Progenitor cell of endocrine pancreas (in vitro differentiated cells): Measurements from ENCODE around the gene ATAD3B. TPM values are rescaled to one million over a fixed set of nuclear protein-coding genes. Genes with fewer than 3 reads are reported as not detected.
A peak's percentile ranks its signal among the peaks of the same experiment; 100 is the strongest.

Experiments used
- DNase-seq: peaks from one replicate; pipeline ENCODE4 v3.0.0; 2021; ENCODE audit warnings: low spot score; ENCODE audit not compliant: unreplicated experiment
- H3K27ac Mint-ChIP-seq: 2 replicates; pipeline ENCODE4 v1.8.0; 2021; ENCODE audit warnings: mild to moderate bottlenecking, moderate library complexity, mixed read lengths
- H3K27me3 Mint-ChIP-seq: 2 replicates; pipeline ENCODE4 v1.8.0; 2021; ENCODE audit warnings: mixed read lengths
- H3K36me3 Mint-ChIP-seq: 2 replicates; pipeline ENCODE4 v1.8.0; 2022; ENCODE audit warnings: mixed read lengths; ENCODE audit not compliant: insufficient read depth
- H3K4me1 Mint-ChIP-seq: 2 replicates; pipeline ENCODE4 v1.8.0; 2021; ENCODE audit warnings: low read depth, mixed read lengths
- H3K4me3 Mint-ChIP-seq: 2 replicates; pipeline ENCODE4 v1.8.0; 2021; ENCODE audit warnings: low read depth, mild to moderate bottlenecking, moderate library complexity, mixed read lengths
- H3K9me3 Mint-ChIP-seq: 2 replicates; pipeline ENCODE4 v1.8.0; 2021; ENCODE audit warnings: low read depth, mixed read lengths
- long read RNA-seq: library from polyadenylated mRNA; unstranded; transcript quantifications from one replicate; pipeline ENCODE4 v2.0.0, GENCODE V29; 2020
- total RNA-seq: library from RNA; stranded (reverse); gene quantifications from 2 replicates; pipeline ENCODE4 v1.2.1, GENCODE V29; 2021
- TF ChIP-seq, protein P1 (sequence below): fragments of 200-600 bp; sonication (generic); IDR thresholded peaks from one replicate; pipeline ENCODE4 v1.5.0; 2021; ENCODE audit warnings: antibody characterized with exemption, mild to moderate bottlenecking; ENCODE audit not compliant: unreplicated experiment

ATAD3B gene, protein sequence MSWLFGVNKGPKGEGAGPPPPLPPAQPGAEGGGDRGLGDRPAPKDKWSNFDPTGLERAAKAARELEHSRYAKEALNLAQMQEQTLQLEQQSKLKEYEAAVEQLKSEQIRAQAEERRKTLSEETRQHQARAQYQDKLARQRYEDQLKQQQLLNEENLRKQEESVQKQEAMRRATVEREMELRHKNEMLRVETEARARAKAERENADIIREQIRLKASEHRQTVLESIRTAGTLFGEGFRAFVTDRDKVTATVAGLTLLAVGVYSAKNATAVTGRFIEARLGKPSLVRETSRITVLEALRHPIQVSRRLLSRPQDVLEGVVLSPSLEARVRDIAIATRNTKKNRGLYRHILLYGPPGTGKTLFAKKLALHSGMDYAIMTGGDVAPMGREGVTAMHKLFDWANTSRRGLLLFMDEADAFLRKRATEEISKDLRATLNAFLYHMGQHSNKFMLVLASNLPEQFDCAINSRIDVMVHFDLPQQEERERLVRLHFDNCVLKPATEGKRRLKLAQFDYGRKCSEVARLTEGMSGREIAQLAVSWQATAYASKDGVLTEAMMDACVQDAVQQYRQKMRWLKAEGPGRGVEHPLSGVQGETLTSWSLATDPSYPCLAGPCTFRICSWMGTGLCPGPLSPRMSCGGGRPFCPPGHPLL
- 36.7 and 42.0 TPM in 2 replicates for total RNA-seq
- long read RNA-seq, result 0 reads

DNA sequence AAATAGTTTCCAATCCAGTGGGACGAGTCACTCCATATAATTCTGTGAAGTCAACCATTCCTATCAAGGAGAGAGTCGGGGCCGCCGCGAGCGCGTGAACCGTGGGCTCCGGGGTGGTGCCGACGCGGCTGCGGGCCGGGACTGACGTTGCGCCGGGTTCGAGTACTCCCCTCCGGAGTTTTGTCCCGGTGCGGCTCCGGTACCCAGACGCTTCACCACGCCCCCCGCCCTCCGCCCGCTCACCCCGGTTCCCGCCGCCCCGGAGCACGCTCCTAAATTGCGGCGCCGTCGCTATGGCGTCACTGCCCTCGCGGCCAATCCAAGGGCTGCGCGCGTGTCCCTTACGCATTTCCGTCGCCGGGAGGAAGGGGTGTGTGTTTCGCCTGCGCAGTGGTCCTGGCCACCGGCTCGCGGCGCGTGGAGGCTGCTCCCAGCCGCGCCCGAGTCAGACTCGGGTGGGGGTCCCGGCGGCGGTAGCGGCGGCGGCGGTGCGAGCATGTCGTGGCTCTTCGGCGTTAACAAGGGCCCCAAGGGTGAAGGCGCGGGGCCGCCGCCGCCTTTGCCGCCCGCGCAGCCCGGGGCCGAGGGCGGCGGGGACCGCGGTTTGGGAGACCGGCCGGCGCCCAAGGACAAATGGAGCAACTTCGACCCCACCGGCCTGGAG lies at the start of gene ATAD3B:
ATAD3B (plus strand) TSS at position 377 of the 664 bp plus-strand sequence; CDS start at position 497, 120 bp downstream.
- peaks cover 20% of the 10 kb centered on the region for H3K4me1 Mint-ChIP-seq
- peak within 1 kb of the TSS; percentile 98 for H3K27ac Mint-ChIP-seq
- H3K9me3 Mint-ChIP-seq, result no peaks in the 10 kb centered on the region
- peaks cover 2% of the 10 kb centered on the region for H3K27me3 Mint-ChIP-seq
- no peaks in the 10 kb centered on the region for H3K36me3 Mint-ChIP-seq
- peak within 1 kb of the TSS; percentile 94 for H3K4me3 Mint-ChIP-seq
- peak; percentile 84 for DNase-seq
- TF ChIP-seq, protein P1, sequence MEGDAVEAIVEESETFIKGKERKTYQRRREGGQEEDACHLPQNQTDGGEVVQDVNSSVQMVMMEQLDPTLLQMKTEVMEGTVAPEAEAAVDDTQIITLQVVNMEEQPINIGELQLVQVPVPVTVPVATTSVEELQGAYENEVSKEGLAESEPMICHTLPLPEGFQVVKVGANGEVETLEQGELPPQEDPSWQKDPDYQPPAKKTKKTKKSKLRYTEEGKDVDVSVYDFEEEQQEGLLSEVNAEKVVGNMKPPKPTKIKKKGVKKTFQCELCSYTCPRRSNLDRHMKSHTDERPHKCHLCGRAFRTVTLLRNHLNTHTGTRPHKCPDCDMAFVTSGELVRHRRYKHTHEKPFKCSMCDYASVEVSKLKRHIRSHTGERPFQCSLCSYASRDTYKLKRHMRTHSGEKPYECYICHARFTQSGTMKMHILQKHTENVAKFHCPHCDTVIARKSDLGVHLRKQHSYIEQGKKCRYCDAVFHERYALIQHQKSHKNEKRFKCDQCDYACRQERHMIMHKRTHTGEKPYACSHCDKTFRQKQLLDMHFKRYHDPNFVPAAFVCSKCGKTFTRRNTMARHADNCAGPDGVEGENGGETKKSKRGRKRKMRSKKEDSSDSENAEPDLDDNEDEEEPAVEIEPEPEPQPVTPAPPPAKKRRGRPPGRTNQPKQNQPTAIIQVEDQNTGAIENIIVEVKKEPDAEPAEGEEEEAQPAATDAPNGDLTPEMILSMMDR, result no peak

DNA sequence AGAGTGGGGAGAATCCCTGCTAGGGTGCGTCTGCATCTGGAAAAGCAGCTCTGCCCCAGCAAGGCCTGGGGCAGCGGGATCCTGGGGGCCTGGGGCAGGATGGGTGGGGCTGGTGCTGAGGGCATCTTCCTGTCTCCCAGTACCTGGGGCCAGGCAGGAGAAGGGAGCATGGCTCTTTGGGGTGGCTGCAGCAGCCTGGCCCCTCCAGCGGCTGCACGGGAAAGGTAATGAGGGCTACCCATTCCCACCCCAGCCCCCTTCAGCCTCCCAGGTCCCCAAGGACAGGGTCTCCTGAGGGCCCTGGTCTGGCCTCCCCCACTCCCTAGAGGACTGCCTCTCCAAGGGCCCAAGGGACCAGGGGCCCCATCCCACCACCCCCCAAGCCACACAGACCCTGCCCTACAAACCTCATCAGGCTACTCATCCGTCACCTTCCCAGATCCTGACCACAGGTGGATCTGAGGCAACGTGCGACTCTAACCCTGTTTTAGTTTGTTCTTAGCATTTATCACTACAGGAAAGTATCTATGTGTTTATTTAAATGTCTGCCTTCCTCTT lies 49.6 kb upstream of the ATAD3B start:
- H3K4me3 Mint-ChIP-seq, result no peak overlapping the region
- no peak for DNase-seq
- H3K4me1 Mint-ChIP-seq, result peaks cover 12% of the 10 kb centered on the region
- H3K27me3 Mint-ChIP-seq, result peaks cover 15% of the 10 kb centered on the region
- peaks cover 3% of the 10 kb centered on the region for H3K36me3 Mint-ChIP-seq
- TF ChIP-seq, protein P1, result no peak
- H3K9me3 Mint-ChIP-seq, result no peaks in the 10 kb centered on the region
- peak overlapping the region; percentile 64 for H3K27ac Mint-ChIP-seq

DNA sequence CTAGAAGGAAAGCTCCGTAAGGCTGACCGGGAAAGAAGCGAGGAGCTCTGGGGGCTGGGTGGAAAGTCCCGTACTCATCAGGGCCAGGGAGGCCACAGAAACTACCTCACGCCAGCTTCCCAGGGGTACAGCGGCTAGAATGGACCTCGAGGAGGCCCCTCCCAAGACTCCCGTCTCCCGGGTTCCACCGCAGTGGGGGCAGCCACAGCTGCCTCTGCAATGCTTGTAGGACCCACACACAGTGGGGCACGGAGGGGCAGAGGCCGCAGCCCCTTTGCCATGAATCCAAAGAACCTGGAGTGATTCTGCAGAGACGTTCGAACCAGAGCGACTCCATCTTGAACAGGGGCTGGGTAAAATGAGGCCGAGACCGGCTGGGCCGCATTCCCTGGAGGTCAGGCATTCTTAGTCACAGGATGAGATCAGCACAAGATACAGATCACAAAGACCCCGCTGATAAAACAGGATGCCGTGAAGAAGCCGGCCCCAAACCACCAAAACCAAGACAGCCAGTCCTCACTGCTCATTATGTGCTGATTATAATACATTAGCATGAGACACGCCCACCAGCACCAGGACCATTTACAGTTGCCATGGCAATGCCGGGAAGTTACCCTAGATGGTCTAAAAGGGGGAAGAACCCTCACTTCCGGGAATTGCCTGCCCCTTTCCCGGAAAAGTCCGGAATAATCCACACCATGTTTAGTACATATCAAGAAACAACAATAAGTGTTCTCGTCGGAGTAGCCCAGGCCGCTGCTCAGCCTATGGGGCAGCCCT lies 48.9 kb upstream of the ATAD3B start:
- DNase-seq, result no peak
- H3K4me1 Mint-ChIP-seq, result peaks cover 11% of the 10 kb centered on the region
- no peak overlapping the region for H3K4me3 Mint-ChIP-seq
- peak overlapping the region; percentile 64 for H3K27ac Mint-ChIP-seq
- TF ChIP-seq, protein P1, result no peak
- no peaks in the 10 kb centered on the region for H3K9me3 Mint-ChIP-seq
- peaks cover 12% of the 10 kb centered on the region for H3K27me3 Mint-ChIP-seq
- H3K36me3 Mint-ChIP-seq, result peaks cover 3% of the 10 kb centered on the region

DNA sequence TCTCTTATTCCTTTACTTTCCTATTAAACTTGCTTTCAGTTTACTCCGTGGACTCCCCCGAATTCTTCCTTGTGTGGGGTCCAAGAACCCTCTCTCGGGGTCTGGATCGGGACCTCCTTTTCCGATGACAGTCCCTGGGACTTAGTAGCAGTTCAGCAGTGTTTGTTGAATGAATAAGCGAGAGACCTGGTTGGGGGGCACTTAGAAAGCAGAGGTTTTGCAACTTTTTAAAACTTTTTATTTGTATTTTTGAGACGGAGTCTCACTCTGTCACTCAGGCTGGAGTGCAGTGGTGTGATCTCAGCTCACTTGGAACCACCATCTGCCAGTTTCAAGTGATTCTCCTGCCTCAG lies 48.3 kb upstream of the ATAD3B start:
- no peak for DNase-seq
- Mint-ChIP-seq H3K9me3 (no peaks in the 10 kb centered on the region), H3K27me3 (peaks cover 9% of the 10 kb centered on the region), H3K4me3 (no peak overlapping the region), H3K27ac (no peak overlapping the region), H3K4me1 (peaks cover 11% of the 10 kb centered on the region), H3K36me3 (peaks cover 1% of the 10 kb centered on the region)
- TF ChIP-seq, protein P1, result no peak
